ENCODE measurements around the gene DIDO1.

DIDO1 gene

GRCh38 chr20:62918831-62919230, 7.5 kb downstream of the DIDO1 start:
- Histone ChIP-seq H3F3A (ENCODE audit: insufficient read depth) (peaks cover 9% of the 10 kb centered on the region; the same call in 1 of the 2 replicates), H2AFZ (ENCODE audit: low read depth, low read length, severe bottlenecking) (no peak overlapping the region), H3K27me3 (ENCODE audit: low read length) (no peaks in the 10 kb centered on the region), H3K9me3 (ENCODE audit: insufficient read depth, low read length) (no peaks in the 10 kb centered on the region), H3K79me2 (ENCODE audit: insufficient read depth, low read length) (peaks cover 100% of the 10 kb centered on the region), H3K4me2 (ENCODE audit: low read depth, low read length, poor library complexity, severe bottlenecking) (peak overlapping the region; percentile 40), H3K9ac (ENCODE audit: low read length) (no peak overlapping the region), H3K4me3 (ENCODE audit: insufficient read depth, low read length, poor library complexity, severe bottlenecking) (no peak overlapping the region), H3K36me3 (ENCODE audit: low read length) (0 out of 2 replicates have a peak, but pooled peaks cover 5% of the 10 kb centered on the region), H3K27ac (ENCODE audit: low read depth, low read length) (peak overlapping the region; percentile 28), H4K20me1 (ENCODE audit: low read depth, low read length) (peaks cover 69% of the 10 kb centered on the region), H3K9me2 (replicated peaks; ENCODE audit: insufficient read depth, low read length) (no peaks in the 10 kb centered on the region)
- TF ChIP-seq CTCF (IDR thresholded peaks at IDR 0.05; ENCODE audit: insufficient read depth, low read length, poor library complexity, severe bottlenecking) (no peak), EZH2phosphoT487 (conservative IDR thresholded peaks at IDR 0.05; ENCODE audit: low read length) (no peak)

- H3K4me3 ChIP-seq (ENCODE audit: insufficient read depth, low read length, poor library complexity, severe bottlenecking) = no peak overlapping the region
- H3K79me2 ChIP-seq (ENCODE audit: insufficient read depth, low read length) = peaks cover 100% of the 10 kb centered on the region
- 0 out of 2 replicates have a peak, but pooled peaks cover 8% of the 10 kb centered on the region for H3K36me3 ChIP-seq (ENCODE audit: low read length)
- peak overlapping the region; percentile 40 for H3K4me2 ChIP-seq (ENCODE audit: low read depth, low read length, poor library complexity, severe bottlenecking)
- no peak overlapping the region for H3K9ac ChIP-seq (ENCODE audit: low read length)
- peaks cover 9% of the 10 kb centered on the region; the same call in 1 of the 2 replicates for H3F3A ChIP-seq (ENCODE audit: insufficient read depth)
- TF ChIP-seq EZH2phosphoT487 (conservative IDR thresholded peaks at IDR 0.05; ENCODE audit: low read length) (no peak), CTCF (IDR thresholded peaks at IDR 0.05; ENCODE audit: insufficient read depth, low read length, poor library complexity, severe bottlenecking) (no peak)
- peaks cover 72% of the 10 kb centered on the region for H4K20me1 ChIP-seq (ENCODE audit: low read depth, low read length)
- no peak overlapping the region for H2AFZ ChIP-seq (ENCODE audit: low read depth, low read length, severe bottlenecking)
- no peaks in the 10 kb centered on the region for H3K9me3 ChIP-seq (ENCODE audit: insufficient read depth, low read length)
- no peaks in the 10 kb centered on the region for H3K9me2 ChIP-seq (replicated peaks; ENCODE audit: insufficient read depth, low read length)
- H3K27me3 ChIP-seq (ENCODE audit: low read length) = no peaks in the 10 kb centered on the region
- H3K27ac ChIP-seq (ENCODE audit: low read depth, low read length) = peak overlapping the region; percentile 28; the same call in 1 of the 2 replicates
Observed at GRCh38 chr20:62918147-62918546, 8.2 kb downstream of the DIDO1 start.

GRCh38 chr20:62917720-62918119, 8.6 kb downstream of the DIDO1 start:
- Histone ChIP-seq H4K20me1 (ENCODE audit: low read depth, low read length) (peaks cover 75% of the 10 kb centered on the region), H3F3A (ENCODE audit: insufficient read depth) (peaks cover 9% of the 10 kb centered on the region; the same call in 1 of the 2 replicates), H2AFZ (ENCODE audit: low read depth, low read length, severe bottlenecking) (no peak overlapping the region), H3K79me2 (ENCODE audit: insufficient read depth, low read length) (peaks cover 100% of the 10 kb centered on the region), H3K27me3 (ENCODE audit: low read length) (no peaks in the 10 kb centered on the region), H3K9me2 (replicated peaks; ENCODE audit: insufficient read depth, low read length) (no peaks in the 10 kb centered on the region), H3K9ac (ENCODE audit: low read length) (no peak overlapping the region), H3K27ac (ENCODE audit: low read depth, low read length) (peak overlapping the region; percentile 28; the same call in 1 of the 2 replicates), H3K9me3 (ENCODE audit: insufficient read depth, low read length) (no peaks in the 10 kb centered on the region), H3K36me3 (ENCODE audit: low read length) (0 out of 2 replicates have a peak, but pooled peaks cover 8% of the 10 kb centered on the region), H3K4me2 (ENCODE audit: low read depth, low read length, poor library complexity, severe bottlenecking) (peak overlapping the region; percentile 40), H3K4me3 (ENCODE audit: insufficient read depth, low read length, poor library complexity, severe bottlenecking) (no peak overlapping the region)
- TF ChIP-seq EZH2phosphoT487 (conservative IDR thresholded peaks at IDR 0.05; ENCODE audit: low read length) = no peak
- TF ChIP-seq CTCF (IDR thresholded peaks at IDR 0.05; ENCODE audit: insufficient read depth, low read length, poor library complexity, severe bottlenecking) = no peak

All from SU-DHL-6 (cell line).